HG03066 (cell line): ENCODE data around the gene NECTIN2.
"Not testable (repeated sequence)": the region's sequence is repeated elsewhere in the genome, so short reads cannot be mapped to it uniquely, and the experiment has no call there.

Experiments
- ATAC-seq: cut with Tn5 transposase; IDR thresholded peaks from one replicate; pipeline ENCODE4 v1.9.1; 2021; ENCODE audit warnings: low read depth; ENCODE audit not compliant: unreplicated experiment

The NECTIN2 gene

DNA sequence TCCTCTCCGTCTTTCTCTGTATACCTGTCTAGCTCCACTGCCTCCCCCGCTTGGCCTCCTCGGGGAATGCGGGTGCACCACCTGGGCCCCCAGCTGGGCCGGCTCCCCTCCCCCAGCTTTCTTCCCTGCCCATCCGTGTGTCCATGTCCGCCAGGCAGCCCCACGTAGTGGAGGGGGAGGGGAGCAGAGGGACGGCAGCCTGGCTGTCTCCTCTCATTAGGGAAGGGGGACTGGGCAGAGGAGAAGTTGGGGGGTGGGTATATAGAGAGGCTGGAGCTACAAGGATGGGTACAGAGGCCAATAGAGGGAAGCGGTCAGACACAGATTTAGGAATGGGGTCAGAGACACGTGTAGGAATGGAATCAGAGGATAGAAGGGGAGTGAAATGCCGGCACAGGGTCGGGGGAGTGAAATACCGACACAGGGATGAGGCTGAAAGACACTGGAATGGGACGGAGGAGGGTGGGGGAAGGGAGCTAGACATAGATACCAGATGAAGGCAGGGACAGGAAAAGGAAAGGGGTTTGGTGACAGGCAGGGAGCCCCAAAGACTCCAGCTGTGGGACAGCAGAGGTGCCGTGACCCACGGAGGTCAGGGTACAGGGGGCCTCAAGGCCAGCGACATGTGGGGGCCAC is 2.8 kb downstream of the NECTIN2 start:
- ATAC-seq, result no peak

DNA sequence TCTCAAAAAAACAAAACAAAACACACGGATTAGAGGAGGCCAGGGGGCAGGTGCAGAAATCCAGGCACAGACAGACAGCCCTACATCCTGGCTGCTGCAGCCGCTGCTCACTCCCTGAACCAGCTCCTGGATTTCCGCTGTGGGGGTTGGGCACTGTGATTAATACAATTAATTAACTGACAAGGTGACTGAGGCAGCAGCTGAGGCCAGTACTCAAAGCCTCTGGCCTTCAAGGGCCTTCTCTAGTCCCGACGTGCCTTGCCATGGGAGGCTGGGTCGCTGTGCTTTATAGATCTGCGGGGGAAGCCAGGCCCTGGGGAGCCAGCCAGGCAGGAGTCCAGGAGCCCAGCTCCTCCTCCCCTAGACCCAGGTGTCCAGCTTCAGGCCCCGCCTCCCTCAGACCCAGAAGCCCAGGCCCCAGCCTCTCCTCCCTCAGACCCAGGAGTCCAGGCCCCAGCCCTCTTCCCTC is 4.6 kb downstream of the NECTIN2 start:
- ATAC-seq, result no peak

DNA sequence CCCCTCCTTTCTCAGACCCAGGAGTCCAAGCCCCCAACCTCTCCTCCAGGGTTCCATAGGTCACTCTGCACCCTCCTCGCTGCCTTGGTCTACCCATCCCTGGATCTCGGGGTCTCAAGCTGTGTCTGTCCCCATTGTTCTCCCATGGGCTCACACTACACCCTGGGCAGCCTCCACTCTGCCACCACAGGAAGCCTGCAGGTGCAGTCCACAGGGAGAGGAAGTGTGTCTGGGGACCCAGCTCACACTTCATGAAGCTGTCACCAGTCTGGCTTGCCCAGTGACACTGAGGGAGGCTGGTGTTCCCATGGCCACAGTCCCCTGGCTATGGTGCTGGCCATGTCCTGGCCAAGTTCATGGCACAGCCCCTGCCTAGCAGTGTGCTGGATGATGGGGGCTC is 5.3 kb downstream of the NECTIN2 start:
- ATAC-seq, result no peak

GRCh38 chr19:44855606-44856005 is 9.5 kb downstream of the NECTIN2 start:
- ATAC-seq, result no peak

- no peak for ATAC-seq
These were observed 10.5 kb downstream of the NECTIN2 start for GRCh38 chr19:44856421-44857083.

- no peak for ATAC-seq
These were observed 11.7 kb downstream of the NECTIN2 start for GRCh38 chr19:44857837-44858236.

DNA sequence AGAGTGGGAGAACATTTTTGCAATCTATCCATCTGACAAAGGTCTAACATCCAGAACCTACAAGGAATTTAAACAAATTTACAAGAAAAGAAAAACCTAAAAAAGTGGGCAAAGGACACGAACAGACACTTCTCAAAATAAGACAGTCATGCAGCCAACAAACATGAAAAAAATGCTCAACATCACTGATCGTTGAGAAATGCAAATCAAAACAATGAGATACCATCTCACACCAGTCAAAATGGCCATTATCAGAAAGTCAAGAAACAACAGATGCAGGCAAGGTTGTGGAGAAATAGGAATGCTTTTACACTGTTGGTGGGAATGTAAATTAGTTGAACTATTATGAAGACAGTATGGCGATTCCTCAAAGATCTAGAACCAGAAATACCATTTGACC is 15.5 kb downstream of the NECTIN2 start:
- not testable (repeated sequence) for ATAC-seq

GRCh38 chr19:44863990-44864389 is 17.9 kb downstream of the NECTIN2 start:
- ATAC-seq, result no peak

- no peak for ATAC-seq
These were observed 19.2 kb downstream of the NECTIN2 start for GRCh38 chr19:44865196-44865767.

DNA sequence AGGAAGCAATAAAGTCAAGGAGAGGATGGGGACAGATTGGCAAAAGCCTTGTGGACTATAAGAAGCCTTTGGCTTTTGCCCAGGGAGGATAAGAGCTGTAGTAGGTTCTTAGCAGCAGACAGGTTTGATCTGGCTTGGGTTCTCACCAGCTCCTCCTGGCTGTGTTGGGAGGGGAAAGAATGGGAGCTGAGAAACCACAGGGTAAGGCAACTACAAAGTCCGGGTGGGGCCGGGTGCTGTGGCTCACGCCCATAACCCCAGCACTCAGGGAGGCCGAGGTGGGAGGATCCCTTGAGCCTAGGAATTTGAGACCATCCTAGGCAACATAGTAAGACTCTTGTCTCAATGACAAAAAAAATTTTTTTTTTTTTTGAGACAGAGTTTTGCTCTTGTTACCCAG is 20.6 kb downstream of the NECTIN2 start:
- no peak for ATAC-seq

- no peak for ATAC-seq
These were observed 21.5 kb downstream of the NECTIN2 start for GRCh38 chr19:44867578-44867977.

GRCh38 chr19:44869733-44870470 is 23.8 kb downstream of the NECTIN2 start:
- no peak for ATAC-seq

- ATAC-seq, result no peak
These were observed 25.7 kb downstream of the NECTIN2 start for GRCh38 chr19:44871809-44872208.

GRCh38 chr19:44872661-44873060 is 26.6 kb downstream of the NECTIN2 start:
- ATAC-seq, result no peak

DNA sequence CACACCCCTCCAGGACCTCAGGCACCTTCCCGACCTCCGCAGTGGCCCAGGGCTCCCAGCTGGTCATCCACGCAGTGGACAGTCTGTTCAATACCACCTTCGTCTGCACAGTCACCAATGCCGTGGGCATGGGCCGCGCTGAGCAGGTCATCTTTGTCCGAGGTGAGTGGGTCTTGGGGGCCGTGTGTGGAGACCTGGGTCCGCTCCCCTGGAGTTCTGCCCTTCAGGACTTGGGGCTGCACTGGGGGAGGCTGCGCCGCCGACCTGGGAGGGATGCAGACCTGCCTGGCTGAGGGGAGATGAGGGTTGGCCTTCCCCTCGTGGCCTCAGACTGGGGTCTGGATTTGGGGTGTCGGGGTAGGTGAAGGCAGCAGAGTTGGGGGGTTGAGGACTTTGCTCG is 28.2 kb downstream of the NECTIN2 start:
- no peak for ATAC-seq

DNA sequence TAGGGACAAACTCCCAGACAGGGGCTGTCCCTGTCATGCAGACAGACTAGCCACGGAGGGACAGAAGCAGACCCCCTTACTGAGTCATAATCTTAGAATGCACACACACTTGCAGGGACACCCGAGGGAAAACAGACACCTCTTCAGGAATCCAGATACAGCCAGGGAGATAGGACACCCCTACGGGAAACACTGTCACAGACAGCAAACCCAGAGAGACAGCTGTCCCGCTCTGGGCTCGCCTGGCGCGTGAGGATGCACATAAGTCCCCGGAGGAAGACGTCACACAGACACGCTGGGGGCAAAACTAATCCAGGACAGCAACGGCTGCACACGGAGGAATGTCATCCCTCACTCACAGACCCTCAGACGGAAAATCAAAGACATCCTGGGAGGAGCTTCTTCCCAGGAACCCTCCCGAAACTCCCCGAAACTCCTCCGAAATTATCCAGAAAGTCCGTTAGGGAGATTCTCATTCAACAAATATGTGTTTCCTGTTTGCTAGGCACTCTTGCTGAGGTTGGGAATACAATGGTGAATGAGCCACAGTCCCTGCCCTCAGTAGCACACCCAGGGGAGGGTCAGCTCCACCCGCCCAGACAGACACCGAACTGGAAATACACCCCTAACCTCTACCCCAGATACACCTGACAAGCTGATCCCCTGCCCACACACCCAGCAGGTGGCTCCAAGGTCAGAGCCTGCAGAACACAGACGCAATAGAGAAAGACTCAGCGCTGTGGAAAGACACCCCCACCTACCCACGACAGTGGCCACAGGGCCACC is 29.8 kb downstream of the NECTIN2 start:
- ATAC-seq, result no peak

- no peak for ATAC-seq
These were observed 30.9 kb downstream of the NECTIN2 start for GRCh38 chr19:44876930-44877535.

DNA sequence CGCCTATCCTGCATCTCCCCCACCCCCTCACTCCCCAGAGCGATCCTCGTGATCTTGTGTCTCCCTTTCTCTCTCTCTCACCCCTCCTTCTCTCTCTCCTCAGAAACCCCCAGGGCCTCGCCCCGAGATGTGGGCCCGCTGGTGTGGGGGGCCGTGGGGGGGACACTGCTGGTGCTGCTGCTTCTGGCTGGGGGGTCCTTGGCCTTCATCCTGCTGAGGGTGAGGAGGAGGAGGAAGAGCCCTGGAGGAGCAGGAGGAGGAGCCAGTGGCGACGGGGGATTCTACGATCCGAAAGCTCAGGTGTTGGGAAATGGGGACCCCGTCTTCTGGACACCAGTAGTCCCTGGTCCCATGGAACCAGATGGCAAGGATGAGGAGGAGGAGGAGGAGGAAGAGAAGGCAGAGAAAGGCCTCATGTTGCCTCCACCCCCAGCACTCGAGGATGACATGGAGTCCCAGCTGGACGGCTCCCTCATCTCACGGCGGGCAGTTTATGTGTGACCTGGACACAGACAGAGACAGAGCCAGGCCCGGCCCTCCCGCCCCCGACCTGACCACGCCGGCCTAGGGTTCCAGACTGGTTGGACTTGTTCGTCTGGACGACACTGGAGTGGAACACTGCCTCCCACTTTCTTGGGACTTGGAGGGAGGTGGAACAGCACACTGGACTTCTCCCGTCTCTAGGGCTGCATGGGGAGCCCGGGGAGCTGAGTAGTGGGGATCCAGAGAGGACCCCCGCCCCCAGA is 32.2 kb downstream of the NECTIN2 start:
- no peak for ATAC-seq

- ATAC-seq, result no peak
These were observed 33.4 kb downstream of the NECTIN2 start for GRCh38 chr19:44879309-44880065.
